ENCODE measurements around the gene SHISAL1.

Gene SHISAL1

GRCh38 chr22:44211256-44211945, 101.3 kb downstream of the SHISAL1 start:
- DNase-seq: no peak

- no peak for DNase-seq
Measured at GRCh38 chr22:44210722-44211121, 102.0 kb downstream of the SHISAL1 start.

GRCh38 chr22:44209343-44209742, 103.4 kb downstream of the SHISAL1 start:
- no peak for DNase-seq

- DNase-seq: no peak
Measured at GRCh38 chr22:44207981-44208317, 104.8 kb downstream of the SHISAL1 start.

GRCh38 chr22:44207173-44207980, 105.4 kb downstream of the SHISAL1 start:
- no peak for DNase-seq

GRCh38 chr22:44206696-44207095, 106.1 kb downstream of the SHISAL1 start:
- DNase-seq: no peak

GRCh38 chr22:44206330-44206645, 106.5 kb downstream of the SHISAL1 start:
- no peak for DNase-seq

GRCh38 chr22:44205516-44206329, 107.0 kb downstream of the SHISAL1 start:
- DNase-seq: no peak

GRCh38 chr22:44204739-44205515, 107.8 kb downstream of the SHISAL1 start:
- no peak for DNase-seq

- DNase-seq: no peak
Measured at GRCh38 chr22:44203203-44203602, 109.5 kb downstream of the SHISAL1 start.

- DNase-seq: peak in 1 of 51 donors; percentile 30
Measured at GRCh38 chr22:44202261-44202789, 110.4 kb downstream of the SHISAL1 start.

GRCh38 chr22:44201665-44202064, 111.1 kb downstream of the SHISAL1 start:
- no peak for DNase-seq

- DNase-seq: no peak
Measured at GRCh38 chr22:44200855-44201550, 111.7 kb downstream of the SHISAL1 start.

GRCh38 chr22:44200451-44200850, 112.3 kb downstream of the SHISAL1 start:
- no peak for DNase-seq

- no peak for DNase-seq
Measured at GRCh38 chr22:44199866-44200265, 112.9 kb downstream of the SHISAL1 start.

- no peak for DNase-seq
Measured at GRCh38 chr22:44199164-44199563, 113.6 kb downstream of the SHISAL1 start.

- no peak for DNase-seq
Measured at GRCh38 chr22:44197271-44197670, 115.5 kb downstream of the SHISAL1 start.

GRCh38 chr22:44196731-44197131, 116.0 kb downstream of the SHISAL1 start:
- DNase-seq: peak in 1 of 51 donors; percentile 4

- DNase-seq: no peak
Measured at GRCh38 chr22:44196241-44196640, 116.5 kb downstream of the SHISAL1 start.

- DNase-seq: no peak
Measured at GRCh38 chr22:44195189-44195871, 117.4 kb downstream of the SHISAL1 start.

Data from hypothalamus (tissue), 51 donors.